Measurements from ENCODE around the gene TMEM190. TPM values are rescaled to one million over a fixed set of nuclear protein-coding genes. Genes with fewer than 3 reads are reported as not detected.

The TMEM190 gene
- total RNA-seq, 4 donors from 2014 or later, result 1.1 TPM; not detected in 3

DNA sequence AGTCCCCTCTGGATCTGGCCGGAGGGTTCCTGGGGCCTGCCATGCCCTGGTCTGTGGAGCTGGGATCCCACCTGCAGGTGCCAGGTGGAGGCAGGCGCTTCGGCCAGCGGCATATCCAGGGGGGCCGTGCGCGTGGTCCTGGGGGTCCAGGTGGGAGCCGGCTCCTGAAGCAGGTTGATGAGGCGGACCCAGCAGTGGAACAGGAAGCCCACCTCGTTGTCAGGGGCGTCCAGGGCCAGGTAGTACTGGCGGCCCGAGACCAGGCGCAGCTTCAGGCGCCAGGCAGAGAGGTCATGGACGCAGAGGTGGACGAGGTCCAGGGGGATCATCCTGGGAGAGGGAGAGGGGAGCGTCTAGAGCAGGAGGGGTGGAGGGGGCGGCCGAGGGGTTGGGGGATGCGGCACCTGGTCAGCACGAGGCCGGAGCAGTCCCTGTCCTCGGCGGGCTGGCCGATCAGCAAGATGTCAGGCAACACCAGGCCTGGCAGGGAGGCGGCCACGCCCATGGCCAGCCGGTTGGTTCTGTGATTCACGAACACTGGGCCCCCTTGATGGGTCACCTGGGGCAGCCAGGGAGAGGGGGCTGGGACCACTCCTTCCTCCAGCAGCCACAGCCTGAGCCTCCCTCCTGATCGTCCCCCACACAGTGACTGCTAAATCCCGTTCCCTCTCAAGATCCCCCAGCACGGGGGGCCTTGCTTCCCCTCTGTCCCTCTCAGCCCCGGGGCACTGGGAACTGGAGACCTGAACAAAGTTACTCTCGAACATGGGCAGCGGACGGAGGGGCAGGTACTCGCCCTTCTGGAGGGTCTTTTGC, 14.2 kb upstream of the TMEM190 start:
- no peaks in the 10 kb centered on the region for H3K9me3 ChIP-seq
- no peaks in the 10 kb centered on the region for H3K4me1 ChIP-seq
- DNase-seq, result no peak
- no peaks in the 10 kb centered on the region for H3K27me3 ChIP-seq
- H3K36me3 ChIP-seq, result no peaks in the 10 kb centered on the region
- H3K27ac ChIP-seq, result no peak overlapping the region
- intact Hi-C loops (cut with DNase I; ENCODE audit: low total_unique reads), result no loop called here
- no peak for TF ChIP-seq CTCF (IDR thresholded peaks at IDR 0.05)
- TF ChIP-seq POLR2A (IDR thresholded peaks at IDR 0.05), result no peak
- H3K4me3 ChIP-seq, result no peak overlapping the region

GRCh38 chr19:55362990-55363716, 13.5 kb upstream of the TMEM190 start, which contains the start of gene GARIN5B:
Gene GARIN5B, minus strand, starts transcription at chr19:55363260. Its CDS starts 194 bp downstream, at chr19:55363066.
- H3K36me3 ChIP-seq, result no peaks in the 10 kb centered on the region

DNA sequence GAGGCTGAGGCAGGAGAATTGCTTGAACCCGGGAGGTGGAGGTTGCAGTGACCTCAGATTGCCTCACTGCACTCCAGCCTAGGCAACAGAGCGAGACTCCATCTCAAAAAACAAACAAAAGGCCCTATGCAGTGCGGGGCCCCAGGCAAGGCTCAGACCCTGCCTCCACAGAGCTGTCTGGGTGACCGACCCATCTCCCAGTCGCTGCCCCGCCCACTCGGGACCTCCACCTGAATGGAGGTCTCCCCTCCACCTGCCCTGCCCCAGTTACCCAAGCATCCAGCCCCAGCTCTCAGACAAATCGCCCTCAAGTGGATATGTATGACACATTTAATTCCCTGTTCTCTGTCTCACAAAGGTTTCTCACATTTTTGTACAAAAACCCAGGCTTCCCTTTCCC, 11.4 kb upstream of the TMEM190 start:
- DNase-seq, result no peak
- intact Hi-C loops (cut with DNase I; ENCODE audit: low total_unique reads), result no loop called here
- H3K9me3 ChIP-seq, result no peaks in the 10 kb centered on the region
- H3K4me3 ChIP-seq, result no peak overlapping the region
- peaks cover 0 to 13% of the 10 kb centered on the region in 2 donors for H3K4me1 ChIP-seq
- H3K27ac ChIP-seq, result no peak overlapping the region
- TF ChIP-seq POLR2A (IDR thresholded peaks at IDR 0.05), result no peak
- TF ChIP-seq CTCF (IDR thresholded peaks at IDR 0.05), result no peak
- H3K27me3 ChIP-seq, result peaks cover 14 to 15% of the 10 kb centered on the region in 2 donors
- H3K36me3 ChIP-seq, result no peaks in the 10 kb centered on the region

More at GRCh38 chr19:55362990-55363716, 13.5 kb upstream of the TMEM190 start, which contains the start of gene GARIN5B:
- intact Hi-C loops (cut with DNase I; ENCODE audit: low total_unique reads), result no loop called here
- Histone ChIP-seq H3K27ac (no peak within 1 kb of the TSS), H3K4me1 (no peaks in the 10 kb centered on the region), H3K9me3 (no peaks in the 10 kb centered on the region), H3K4me3 (no peak within 1 kb of the TSS), H3K27me3 (peaks cover 0 to 2% of the 10 kb centered on the region in 2 donors)
- no peak for DNase-seq
- TF ChIP-seq POLR2A (IDR thresholded peaks at IDR 0.05), result no peak
- TF ChIP-seq CTCF (IDR thresholded peaks at IDR 0.05), result no peak

DNA sequence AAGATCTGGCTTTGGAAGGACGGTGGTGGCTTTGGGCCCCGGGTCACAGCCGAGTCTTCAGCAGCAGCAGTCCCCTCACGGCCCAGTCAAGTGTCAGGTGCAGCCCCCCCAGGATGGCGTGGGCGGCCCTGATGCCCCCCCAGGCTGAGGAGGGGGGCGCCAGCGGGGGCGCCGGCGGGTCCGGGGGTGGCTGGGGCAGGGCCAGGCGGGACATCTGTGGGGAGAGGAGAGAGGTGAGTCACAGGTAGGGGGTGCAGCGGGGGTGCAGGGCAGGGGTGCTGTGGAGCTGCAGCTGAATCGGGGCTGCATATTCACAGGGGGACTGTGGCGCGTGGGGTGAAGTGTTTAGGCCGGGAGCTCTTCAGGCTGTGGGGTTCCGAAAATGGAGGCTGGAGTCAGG, 10.7 kb upstream of the TMEM190 start:
- no peaks in the 10 kb centered on the region for H3K36me3 ChIP-seq
- TF ChIP-seq CTCF (IDR thresholded peaks at IDR 0.05) (no peak), POLR2A (IDR thresholded peaks at IDR 0.05) (no peak)
- intact Hi-C loops (cut with DNase I; ENCODE audit: low total_unique reads), result no loop called here
- H3K9me3 ChIP-seq, result no peaks in the 10 kb centered on the region
- H3K4me3 ChIP-seq, result no peak overlapping the region
- DNase-seq, result no peak
- peaks cover 17 to 20% of the 10 kb centered on the region in 2 donors for H3K27me3 ChIP-seq
- no peak overlapping the region for H3K27ac ChIP-seq
- H3K4me1 ChIP-seq, result peaks cover 0 to 14% of the 10 kb centered on the region in 2 donors

- intact Hi-C loops (cut with DNase I; ENCODE audit: low total_unique reads), result no loop called here
- no peak for TF ChIP-seq POLR2A (IDR thresholded peaks at IDR 0.05)
- no peak for TF ChIP-seq CTCF (IDR thresholded peaks at IDR 0.05)
- DNase-seq, result no peak
- Histone ChIP-seq H3K4me3 (no peak overlapping the region), H3K27ac (no peak overlapping the region), H3K9me3 (no peaks in the 10 kb centered on the region), H3K4me1 (peaks cover 0 to 14% of the 10 kb centered on the region in 2 donors), H3K27me3 (peaks cover 17 to 20% of the 10 kb centered on the region in 2 donors), H3K36me3 (no peaks in the 10 kb centered on the region)
These were observed 9.8 kb upstream of the TMEM190 start for GRCh38 chr19:55366790-55367189.
